ENCODE measurements around the gene BIRC7. TPM values are rescaled to one million over a fixed set of nuclear protein-coding genes. Genes with fewer than 3 reads are reported as not detected.

The BIRC7 gene
- total RNA-seq, 2 experiments from 2014 or later: 0.42 TPM; not detected in 1

- Histone ChIP-seq H3K27ac (ENCODE audit: low read depth, low read length, poor library complexity, severe bottlenecking) (no peak overlapping the region), H3K9me2 (ENCODE audit: insufficient read depth, low read length) (no peaks in the 10 kb centered on the region), H3K79me2 (ENCODE audit: insufficient read depth, low read depth, low read length) (no peaks in the 10 kb centered on the region), H3K9me3 (ENCODE audit: low read length) (no peaks in the 10 kb centered on the region), H4K20me1 (ENCODE audit: insufficient read depth, low read length) (no peaks in the 10 kb centered on the region), H3K4me3 (ENCODE audit: low read depth, low read length, poor library complexity, severe bottlenecking) (no peak overlapping the region), H3K4me2 (ENCODE audit: low read length) (no peak overlapping the region), H3K4me1 (ENCODE audit: insufficient read depth, low read length, poor library complexity, severe bottlenecking) (no peaks in the 10 kb centered on the region), H3K36me3 (ENCODE audit: insufficient read depth, low read length) (peaks cover 15% of the 10 kb centered on the region; the same call in 1 of the 2 replicates), H2AFZ (ENCODE audit: low read length) (no peak overlapping the region)
- DNase-seq (ENCODE audit: low spot score): no peak
- ChIA-PET CTCF (ENCODE audit: unreplicated experiment) (no interaction called here), POLR2A (no interaction called here)
- TF ChIP-seq EZH2phosphoT487 (IDR thresholded peaks at IDR 0.05; ENCODE audit: borderline replicate concordance, low read depth, low read length) (no peak), CTCF (conservative IDR thresholded peaks at IDR 0.05; ENCODE audit: low read length) (no peak)
- BruUV-seq (replicated peaks): no TSS peak
- intact Hi-C loops (cut with micrococcal nuclease; ENCODE audit: unreplicated experiment): no loop called here
Observed at GRCh38 chr20:63286781-63287696, 51.3 kb downstream of the BIRC7 start.

DNA sequence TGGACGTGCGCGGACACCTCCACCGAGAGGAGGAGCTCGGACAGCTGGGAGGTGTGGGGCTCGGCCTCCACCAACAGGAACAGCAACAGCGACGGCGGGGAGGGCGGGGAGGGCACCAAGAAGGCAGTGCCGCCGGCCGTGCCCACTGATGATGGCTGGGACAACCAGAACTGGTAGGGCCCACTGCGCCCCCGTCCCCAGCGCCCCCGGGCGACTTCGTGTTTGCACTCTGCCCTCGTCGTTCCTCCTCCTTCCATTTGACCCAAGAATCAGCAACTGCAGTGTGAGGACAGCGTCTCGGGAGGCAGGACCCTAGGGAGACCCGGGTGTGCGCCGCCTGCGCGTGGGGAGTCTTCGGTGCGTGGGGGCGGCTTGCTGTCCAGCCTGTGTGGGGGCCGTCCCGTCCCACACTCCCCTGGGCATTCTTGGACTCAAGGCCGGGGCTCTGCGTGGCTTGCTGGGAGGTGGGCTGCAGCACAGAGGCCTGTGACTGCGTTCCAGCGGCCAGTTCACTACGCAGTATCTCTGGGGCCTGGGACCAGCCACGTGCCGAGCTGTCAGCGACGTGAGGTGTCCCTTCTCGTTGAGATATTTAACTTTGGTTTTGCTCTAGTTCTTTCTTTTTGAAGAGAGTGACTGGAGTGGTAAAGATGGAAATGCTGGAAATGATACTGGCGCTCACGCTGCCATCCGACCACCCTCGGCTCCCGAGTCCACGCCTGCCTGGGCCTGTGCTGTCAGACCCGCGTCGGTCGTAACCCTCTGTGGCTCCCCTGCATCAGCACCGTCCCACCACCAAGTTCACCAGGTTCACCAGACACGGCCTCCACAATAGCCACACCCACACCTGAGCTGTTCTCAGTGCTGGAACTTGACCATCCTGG, 52.2 kb downstream of the BIRC7 start:
- CTCF ChIA-PET (ENCODE audit: unreplicated experiment): no interaction called here
- Histone ChIP-seq H3K36me3 (ENCODE audit: insufficient read depth, low read length) (peaks cover 10% of the 10 kb centered on the region; the same call in 1 of the 2 replicates), H3K4me3 (ENCODE audit: low read depth, low read length, poor library complexity, severe bottlenecking) (no peak overlapping the region), H2AFZ (ENCODE audit: low read length) (no peak overlapping the region), H3K9me3 (ENCODE audit: low read length) (no peaks in the 10 kb centered on the region), H4K20me1 (ENCODE audit: insufficient read depth, low read length) (no peaks in the 10 kb centered on the region), H3K27ac (ENCODE audit: low read depth, low read length, poor library complexity, severe bottlenecking) (no peak overlapping the region), H3K4me2 (ENCODE audit: low read length) (no peak overlapping the region), H3K4me1 (ENCODE audit: insufficient read depth, low read length, poor library complexity, severe bottlenecking) (no peaks in the 10 kb centered on the region), H3K9me2 (ENCODE audit: insufficient read depth, low read length) (no peaks in the 10 kb centered on the region), H3K79me2 (ENCODE audit: insufficient read depth, low read depth, low read length) (no peaks in the 10 kb centered on the region)
- no peak for DNase-seq (ENCODE audit: low spot score)
- no TSS peak for BruUV-seq (replicated peaks)
- intact Hi-C loops (cut with micrococcal nuclease; ENCODE audit: unreplicated experiment): no loop called here
- POLR2A ChIA-PET: no interaction called here
- TF ChIP-seq EZH2phosphoT487 (IDR thresholded peaks at IDR 0.05; ENCODE audit: borderline replicate concordance, low read depth, low read length): no peak
- no peak for TF ChIP-seq CTCF (conservative IDR thresholded peaks at IDR 0.05; ENCODE audit: low read length)

All from OCI-LY7 (cell line).